A673 (cell line): ENCODE measurements around the gene ITPKC. TPM values are rescaled to one million over a fixed set of nuclear protein-coding genes. Genes with fewer than 3 reads are reported as not detected.

Source experiments
- BruUV-seq: library from RNA; stranded (reverse); fragments of 400-500 nt; replicated peaks from 2 replicates; lab custom pipeline; 2021; lab: Mats Ljungman, UMichigan
- CTCF ChIA-PET: fragments of 300-600 bp; sonication (Branson Sonifier 250); formaldehyde crosslinking; loops from one replicate; lab custom pipeline; 2022; ENCODE audit warnings: antibody characterized with exemption; lab: Charles Lee
- POLR2A ChIA-PET: fragments of 300-600 bp; sonication (Branson Sonifier 250); formaldehyde crosslinking; loops from one replicate; lab custom pipeline; 2022; ENCODE audit warnings: antibody characterized with exemption; ENCODE audit not compliant: low non-redundant PET; lab: Charles Lee
- DNase-seq: peaks from one replicate; pipeline ENCODE4 v3.0.0-alpha.2; 2015; ENCODE audit warnings: low spot score
- H3K27ac ChIP-seq: fragments of 200-600 bp; sonication (generic); 2 replicates; pipeline ENCODE4 v1.5.1; 2016; ENCODE audit warnings: mixed run types, low read depth, mild to moderate bottlenecking, mixed read lengths, antibody characterized with exemption, low read length; ENCODE audit not compliant: poor library complexity, severe bottlenecking
- H3K27me3 ChIP-seq: fragments of 200-600 bp; sonication (generic); replicated peaks from 2 replicates; pipeline ENCODE4 v1.6.1; 2017; ENCODE audit warnings: mixed run types, low read depth, mild to moderate bottlenecking, mixed read lengths, antibody characterized with exemption, low read length; ENCODE audit not compliant: insufficient read depth, poor library complexity
- H3K36me3 ChIP-seq: fragments of 200-600 bp; sonication (generic); 2 replicates; pipeline ENCODE4 v1.6.1; 2016; ENCODE audit warnings: mixed run types, mild to moderate bottlenecking, mixed read lengths, antibody characterized with exemption, low read length; ENCODE audit not compliant: insufficient read depth, poor library complexity, severe bottlenecking
- H3K4me1 ChIP-seq: fragments of 200-600 bp; sonication (generic); 2 replicates; pipeline ENCODE4 v1.6.1; 2017; ENCODE audit warnings: mixed run types, mild to moderate bottlenecking, mixed read lengths, antibody characterized with exemption, low read length; ENCODE audit not compliant: insufficient read depth, poor library complexity, severe bottlenecking
- H3K4me3 ChIP-seq: fragments of 200-600 bp; sonication (generic); 2 replicates; pipeline ENCODE4 v1.5.1; 2016; ENCODE audit warnings: low read depth, mixed run types, mild to moderate bottlenecking, mixed read lengths, low read length; ENCODE audit not compliant: poor library complexity, severe bottlenecking
- H3K9me3 ChIP-seq: fragments of 200-600 bp; sonication (generic); 2 replicates; pipeline ENCODE4 v1.6.1; 2016; ENCODE audit warnings: mixed run types, low read depth, mild to moderate bottlenecking, mixed read lengths, antibody characterized with exemption, low read length; ENCODE audit not compliant: poor library complexity, severe bottlenecking
- CTCF ChIP-seq: fragments of 300-800, 200-600 bp; sonication (generic); conservative IDR thresholded peaks from 2 replicates; pipeline ENCODE4 v1.5.1; 2017; ENCODE audit warnings: low read depth, mild to moderate bottlenecking, antibody characterized with exemption, low read length, moderate library complexity, mixed read lengths
- EZH2 ChIP-seq: fragments of 200-600 bp; sonication (generic); IDR thresholded peaks from 2 replicates; pipeline ENCODE4 v1.6.1; 2017; ENCODE audit warnings: borderline replicate concordance, low read depth, mild to moderate bottlenecking, mixed read lengths, antibody characterized with exemption, low read length; ENCODE audit not compliant: poor library complexity, severe bottlenecking
- intact Hi-C: fragments of 100-400 bp; cut with micrococcal nuclease; formaldehyde crosslinking; loops from one replicate; pipeline ENCODE4 v1.10.0; 2022; ENCODE audit not compliant: unreplicated experiment
- total RNA-seq: library from RNA; stranded (reverse); gene quantifications from 2 replicates; pipeline ENCODE4 v1.2.3, GENCODE V29; 2021

ITPKC gene
- total RNA-seq, 1 experiment from 2014 or later = 7.2 TPM

GRCh38 chr19:40747536-40747935 lies 30.6 kb downstream of the ITPKC start:
- CTCF ChIA-PET = no interaction called here

GRCh38 chr19:40750058-40750873 lies 33.4 kb downstream of the ITPKC start, which contains the start of gene ACTMAP:
ACTMAP (minus strand) TSS chr19:40750477; CDS start chr19:40749803, 674 bp downstream.
- DNase-seq = peak; percentile 100
- Histone ChIP-seq H3K36me3 (peaks cover 4% of the 10 kb centered on the region), H3K9me3 (no peaks in the 10 kb centered on the region), H3K4me3 (peak within 1 kb of the TSS; percentile 90), H3K27me3 (no peaks in the 10 kb centered on the region), H3K4me1 (peaks cover 8% of the 10 kb centered on the region), H3K27ac (peak within 1 kb of the TSS; percentile 97)
- no peak for TF ChIP-seq EZH2
- no peak for TF ChIP-seq CTCF
- CTCF ChIA-PET = interaction anchor here (1.0 to 1.1 kb wide), 2 partner anchors 28 to 56 kb away, joined by 3 to 4 read pairs; no protein-coding TSS in a partner anchor
- POLR2A ChIA-PET = interaction anchor here (0.5 to 0.7 kb wide), 3 partner anchors 28 to 420 kb away, joined by 3 read pairs; partner anchors contain the start of gene RAB4B
- intact Hi-C loops = loop anchor here (1.0 to 2.0 kb wide), 2 partner anchors 28 to 49 kb away; partner anchors contain the start of genes EGLN2 and RAB4B
- BruUV-seq = TSS peak; percentile 96

More at GRCh38 chr19:40747536-40747935, 30.6 kb downstream of the ITPKC start:
- Histone ChIP-seq H3K9me3 (no peaks in the 10 kb centered on the region), H3K4me1 (peaks cover 8% of the 10 kb centered on the region), H3K27ac (no peak overlapping the region), H3K36me3 (peaks cover under 1% of the 10 kb centered on the region), H3K4me3 (no peak overlapping the region), H3K27me3 (no peaks in the 10 kb centered on the region)
- DNase-seq = no peak
- intact Hi-C loops = no loop called here
- no TSS peak for BruUV-seq
- POLR2A ChIA-PET = no interaction called here
- TF ChIP-seq CTCF (no peak), EZH2 (no peak)

GRCh38 chr19:40750874-40751537 lies 34.1 kb downstream of the ITPKC start, which contains the start of gene SNRPA:
SNRPA (plus strand) TSS chr19:40751203; CDS start chr19:40751409, 206 bp downstream.
- peaks cover 11% of the 10 kb centered on the region for H3K36me3 ChIP-seq
- POLR2A ChIA-PET = interaction anchor here (0.7 kb wide), 2 partner anchors 27 to 112 kb away, joined by 3 read pairs; partner anchors contain the start of gene RAB4B
- BruUV-seq = no TSS peak
- TF ChIP-seq EZH2 (no peak), CTCF (no peak)
- no peaks in the 10 kb centered on the region for H3K9me3 ChIP-seq
- peak; percentile 99 for DNase-seq
- H3K27me3 ChIP-seq = no peaks in the 10 kb centered on the region
- intact Hi-C loops = loop anchor here (1.0 to 2.0 kb wide), 2 partner anchors 27 to 48 kb away; partner anchors contain the start of genes EGLN2 and RAB4B
- CTCF ChIA-PET = interaction anchor here (1.0 to 1.1 kb wide), 2 partner anchors 28 to 56 kb away, joined by 3 to 4 read pairs; no protein-coding TSS in a partner anchor
- H3K4me3 ChIP-seq = peak within 1 kb of the TSS; percentile 90
- peaks cover 8% of the 10 kb centered on the region for H3K4me1 ChIP-seq
- peak within 1 kb of the TSS; percentile 97 for H3K27ac ChIP-seq
